T-helper 1 cell treated with Interleukin-12 subunit alpha and Interleukin-12 subunit beta and Interleukin-4 antibody, amounts not matched to agents 30 μg/mL and 1 μg/mL, for 36 hours (primary cell): Measurements from ENCODE around the gene DPYD.

Experiments
- H3K27ac Mint-ChIP-seq: one replicate; pipeline ENCODE4 v1.8.0; 2021; ENCODE audit warnings: mild to moderate bottlenecking, mixed read lengths
- H3K27me3 Mint-ChIP-seq: one replicate; pipeline ENCODE4 v1.8.0; 2021; ENCODE audit warnings: low read depth, mixed read lengths
- H3K36me3 Mint-ChIP-seq: one replicate; pipeline ENCODE4 v1.8.0; 2021; ENCODE audit warnings: low read depth, mixed read lengths
- H3K4me1 Mint-ChIP-seq: one replicate; pipeline ENCODE4 v1.8.0; 2021; ENCODE audit warnings: low read depth, mixed read lengths
- H3K4me3 Mint-ChIP-seq: one replicate; pipeline ENCODE4 v1.8.0; 2021; ENCODE audit warnings: mild to moderate bottlenecking, moderate library complexity, mixed read lengths
- H3K9me3 Mint-ChIP-seq: one replicate; pipeline ENCODE4 v1.8.0; 2021; ENCODE audit warnings: mixed read lengths

DPYD gene

GRCh38 chr1:97693601-97694000, 227.2 kb downstream of the DPYD start:
- no peak overlapping the region for H3K27ac Mint-ChIP-seq
- H3K36me3 Mint-ChIP-seq: peaks cover 2% of the 10 kb centered on the region
- no peak overlapping the region for H3K4me3 Mint-ChIP-seq
- no peaks in the 10 kb centered on the region for H3K4me1 Mint-ChIP-seq
- H3K27me3 Mint-ChIP-seq: no peaks in the 10 kb centered on the region
- no peaks in the 10 kb centered on the region for H3K9me3 Mint-ChIP-seq

DNA sequence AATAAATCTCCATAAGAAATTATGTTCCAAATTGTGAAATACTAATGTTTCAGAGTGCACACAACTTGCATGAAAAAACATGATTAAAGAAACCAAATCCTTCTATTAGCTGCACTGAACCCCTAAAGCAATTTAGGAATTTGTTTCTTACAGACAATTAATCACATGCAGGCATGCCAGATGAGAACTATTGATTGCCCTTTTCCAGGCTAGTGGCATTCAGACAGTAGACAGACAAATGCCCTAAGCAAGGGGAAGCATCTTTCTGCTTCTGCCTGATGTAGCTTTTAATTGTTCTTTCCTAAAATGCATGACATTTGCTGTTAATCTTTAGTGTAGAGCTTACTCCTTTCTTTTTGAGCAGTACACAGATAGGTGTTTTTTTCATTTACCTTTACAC, 229.5 kb downstream of the DPYD start:
- Mint-ChIP-seq H3K27me3 (no peaks in the 10 kb centered on the region), H3K4me1 (no peaks in the 10 kb centered on the region), H3K4me3 (no peak overlapping the region), H3K36me3 (peaks cover 6% of the 10 kb centered on the region), H3K9me3 (no peaks in the 10 kb centered on the region), H3K27ac (no peak overlapping the region)

DNA sequence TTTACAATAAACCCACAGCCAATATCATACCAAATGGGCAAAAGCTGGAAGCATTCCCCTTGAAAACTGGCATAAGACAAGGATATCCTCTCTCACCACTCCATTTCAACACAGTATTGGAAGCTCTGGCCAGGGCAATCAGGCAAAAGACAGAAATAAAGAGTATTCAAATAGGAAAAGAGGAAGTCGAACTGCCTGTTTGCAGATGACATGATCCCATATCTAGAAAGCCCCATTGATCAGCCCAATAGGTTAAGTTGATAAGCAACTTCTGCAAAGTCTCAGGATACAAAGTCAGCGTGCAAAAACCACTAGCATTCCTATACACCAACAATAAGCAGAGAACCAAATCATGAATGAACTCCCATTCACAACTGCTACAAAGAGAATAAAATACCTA, 235.5 kb downstream of the DPYD start:
- no peak overlapping the region for H3K4me3 Mint-ChIP-seq
- no peaks in the 10 kb centered on the region for H3K4me1 Mint-ChIP-seq
- no peaks in the 10 kb centered on the region for H3K9me3 Mint-ChIP-seq
- no peak overlapping the region for H3K27ac Mint-ChIP-seq
- peaks cover 14% of the 10 kb centered on the region for H3K36me3 Mint-ChIP-seq
- no peaks in the 10 kb centered on the region for H3K27me3 Mint-ChIP-seq

GRCh38 chr1:97680894-97681293, 239.9 kb downstream of the DPYD start:
- H3K27me3 Mint-ChIP-seq: no peaks in the 10 kb centered on the region
- no peak overlapping the region for H3K4me3 Mint-ChIP-seq
- no peaks in the 10 kb centered on the region for H3K9me3 Mint-ChIP-seq
- no peaks in the 10 kb centered on the region for H3K4me1 Mint-ChIP-seq
- no peak overlapping the region for H3K27ac Mint-ChIP-seq
- peaks cover 12% of the 10 kb centered on the region for H3K36me3 Mint-ChIP-seq

GRCh38 chr1:97680470-97680869, 240.4 kb downstream of the DPYD start:
- H3K4me3 Mint-ChIP-seq: no peak overlapping the region
- no peaks in the 10 kb centered on the region for H3K4me1 Mint-ChIP-seq
- H3K9me3 Mint-ChIP-seq: no peaks in the 10 kb centered on the region
- peaks cover 11% of the 10 kb centered on the region for H3K36me3 Mint-ChIP-seq
- H3K27ac Mint-ChIP-seq: no peak overlapping the region
- no peaks in the 10 kb centered on the region for H3K27me3 Mint-ChIP-seq

- H3K36me3 Mint-ChIP-seq: peaks cover 6% of the 10 kb centered on the region
- no peak overlapping the region for H3K27ac Mint-ChIP-seq
- H3K4me3 Mint-ChIP-seq: no peak overlapping the region
- no peaks in the 10 kb centered on the region for H3K9me3 Mint-ChIP-seq
- H3K4me1 Mint-ChIP-seq: no peaks in the 10 kb centered on the region
- H3K27me3 Mint-ChIP-seq: no peaks in the 10 kb centered on the region
Measured at GRCh38 chr1:97677702-97678101, 243.1 kb downstream of the DPYD start.

DNA sequence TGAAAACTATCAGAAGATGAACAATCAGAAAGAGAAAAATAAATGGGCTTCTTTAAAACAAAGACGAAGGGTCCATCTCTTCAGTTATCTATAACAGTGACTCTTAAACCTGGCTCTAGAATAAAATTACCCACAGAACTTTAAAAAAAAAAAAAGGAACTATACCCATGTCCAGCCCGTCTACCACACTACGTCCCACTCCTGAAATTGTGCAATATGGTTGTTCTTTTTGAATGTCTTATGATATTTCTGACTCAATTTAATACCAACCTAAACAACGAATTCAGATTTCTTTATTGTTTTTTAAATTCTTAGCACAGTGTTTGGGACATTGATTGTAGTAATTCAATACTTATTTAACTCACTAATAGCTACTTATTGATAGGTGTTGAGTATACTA, 246.3 kb downstream of the DPYD start:
- Mint-ChIP-seq H3K27ac (no peak overlapping the region), H3K36me3 (peaks cover 5% of the 10 kb centered on the region), H3K27me3 (no peaks in the 10 kb centered on the region), H3K4me3 (no peak overlapping the region), H3K4me1 (no peaks in the 10 kb centered on the region), H3K9me3 (no peaks in the 10 kb centered on the region)

DNA sequence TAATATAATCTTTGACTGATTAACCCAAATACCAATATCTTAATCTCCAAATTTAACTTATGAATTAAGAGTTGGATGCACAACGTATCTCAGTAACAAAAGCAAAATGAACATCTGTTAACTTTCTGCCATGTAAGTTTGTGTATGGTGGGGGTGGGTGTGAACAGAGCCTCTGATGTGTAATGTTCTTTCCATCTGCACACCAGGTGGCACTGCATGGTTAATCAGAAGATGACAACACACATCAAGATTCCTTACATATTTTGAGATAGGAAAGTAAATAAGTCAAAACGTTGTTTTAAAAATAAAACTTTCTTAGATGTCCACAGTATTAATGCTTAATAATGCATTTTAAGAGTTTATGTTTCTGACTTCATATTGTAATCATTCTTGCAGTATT, 251.9 kb downstream of the DPYD start:
- Mint-ChIP-seq H3K36me3 (no peaks in the 10 kb centered on the region), H3K4me3 (no peak overlapping the region), H3K9me3 (no peaks in the 10 kb centered on the region), H3K27me3 (no peaks in the 10 kb centered on the region), H3K27ac (no peak overlapping the region), H3K4me1 (no peaks in the 10 kb centered on the region)

DNA sequence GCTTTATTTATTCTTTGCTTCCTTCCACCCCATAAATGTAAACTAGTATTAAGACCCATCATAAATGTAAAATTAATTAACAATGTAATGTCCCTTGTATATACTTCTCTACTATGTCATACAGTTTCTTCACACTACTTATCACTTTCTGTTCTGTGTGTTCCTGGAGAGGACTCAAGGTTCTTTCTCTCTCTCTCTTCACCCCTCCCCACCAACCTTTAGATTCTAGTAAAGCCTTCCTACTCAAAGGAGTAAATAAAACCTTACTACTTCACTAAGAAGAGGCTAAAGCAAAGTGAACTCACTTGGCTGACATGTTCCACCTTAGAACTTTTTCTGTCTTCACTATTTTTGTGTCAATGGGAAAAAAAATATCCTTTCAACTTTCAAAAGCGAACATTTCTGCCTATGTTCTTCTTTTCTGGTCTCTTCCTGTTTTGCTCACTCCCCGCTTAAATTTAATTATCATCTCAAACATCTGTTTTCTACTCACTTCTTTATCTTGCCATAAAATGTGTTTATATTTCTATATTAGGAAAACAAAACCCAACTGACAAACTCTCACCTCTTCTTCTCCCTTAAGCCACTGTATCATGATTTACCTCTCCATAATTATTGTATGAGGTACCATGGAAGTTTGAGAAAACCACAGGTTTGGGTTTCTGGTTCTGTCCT, 260.3 kb downstream of the DPYD start:
- no peaks in the 10 kb centered on the region for H3K27me3 Mint-ChIP-seq

DNA sequence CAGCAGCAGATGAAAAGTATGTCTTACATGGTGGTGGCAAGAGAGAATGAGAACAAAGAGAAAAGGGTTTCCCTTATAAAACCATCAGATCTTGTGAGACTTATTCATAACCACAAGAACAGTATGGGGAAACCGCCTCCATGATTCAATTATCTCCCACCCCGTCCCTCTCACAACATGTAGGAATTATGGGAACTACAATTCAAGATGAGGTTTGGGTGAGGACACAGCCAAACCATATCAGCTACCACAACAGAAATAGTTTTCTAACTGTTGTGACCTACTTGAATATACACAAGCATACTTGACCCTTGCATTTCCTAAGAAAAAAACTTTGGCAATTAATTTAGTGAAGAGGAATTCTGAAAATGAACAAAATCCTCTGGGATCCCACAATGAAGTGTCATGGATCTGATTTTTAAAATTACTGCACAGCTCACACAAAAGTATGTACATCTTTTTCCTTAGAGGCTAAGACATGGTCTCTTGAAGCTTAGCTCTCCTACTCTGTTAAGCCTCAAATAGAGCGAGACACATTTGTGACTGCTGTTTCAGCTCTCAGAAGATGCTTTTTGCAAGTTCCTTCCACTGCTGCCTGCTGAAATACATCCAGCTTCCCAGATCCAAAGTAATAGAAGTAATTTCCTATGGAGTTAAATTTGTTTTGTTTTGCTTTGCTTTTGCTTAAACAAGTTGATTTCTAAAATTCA, 265.8 kb downstream of the DPYD start:
- Mint-ChIP-seq H3K4me1 (no peaks in the 10 kb centered on the region), H3K4me3 (no peak overlapping the region), H3K9me3 (no peaks in the 10 kb centered on the region), H3K36me3 (no peaks in the 10 kb centered on the region), H3K27ac (no peak overlapping the region), H3K27me3 (no peaks in the 10 kb centered on the region)

More for the DNA sequence above, 260.3 kb downstream of the DPYD start:
- Mint-ChIP-seq H3K4me3 (no peak overlapping the region), H3K9me3 (no peaks in the 10 kb centered on the region), H3K4me1 (no peaks in the 10 kb centered on the region), H3K36me3 (no peaks in the 10 kb centered on the region), H3K27ac (no peak overlapping the region)

DNA sequence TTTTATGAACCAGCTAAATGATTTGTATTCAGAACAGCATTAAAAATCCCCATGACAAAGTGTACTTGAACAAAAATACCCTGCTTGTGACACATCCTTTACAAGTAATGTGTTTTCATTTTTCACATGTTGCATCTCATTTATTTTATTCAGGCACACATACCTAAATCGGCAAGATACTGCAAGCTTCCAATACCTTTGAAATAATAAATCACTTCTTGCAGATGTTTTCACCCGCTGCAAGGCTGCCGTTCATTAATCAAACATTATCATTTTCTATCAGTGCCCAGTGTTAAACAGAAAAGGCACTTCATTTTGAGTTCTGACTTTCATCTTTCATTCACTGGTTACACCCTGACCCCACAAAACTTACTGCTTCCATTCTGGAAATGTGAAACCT, 269.6 kb downstream of the DPYD start:
- Mint-ChIP-seq H3K27me3 (no peaks in the 10 kb centered on the region), H3K27ac (no peak overlapping the region), H3K9me3 (peaks cover 14% of the 10 kb centered on the region), H3K4me1 (no peaks in the 10 kb centered on the region), H3K4me3 (no peak overlapping the region), H3K36me3 (peaks cover under 1% of the 10 kb centered on the region)

GRCh38 chr1:97649591-97649990, 271.2 kb downstream of the DPYD start:
- Mint-ChIP-seq H3K27ac (no peak overlapping the region), H3K9me3 (peaks cover 21% of the 10 kb centered on the region), H3K27me3 (no peaks in the 10 kb centered on the region), H3K4me3 (no peak overlapping the region), H3K4me1 (no peaks in the 10 kb centered on the region), H3K36me3 (peaks cover 2% of the 10 kb centered on the region)

GRCh38 chr1:97647776-97648175, 273.1 kb downstream of the DPYD start:
- Mint-ChIP-seq H3K4me1 (no peaks in the 10 kb centered on the region), H3K27ac (no peak overlapping the region), H3K4me3 (no peak overlapping the region), H3K27me3 (no peaks in the 10 kb centered on the region), H3K9me3 (peaks cover 26% of the 10 kb centered on the region), H3K36me3 (peaks cover 2% of the 10 kb centered on the region)

GRCh38 chr1:97646071-97646470, 274.8 kb downstream of the DPYD start:
- H3K36me3 Mint-ChIP-seq: peaks cover 2% of the 10 kb centered on the region
- no peak overlapping the region for H3K4me3 Mint-ChIP-seq
- H3K27me3 Mint-ChIP-seq: no peaks in the 10 kb centered on the region
- no peaks in the 10 kb centered on the region for H3K4me1 Mint-ChIP-seq
- H3K27ac Mint-ChIP-seq: no peak overlapping the region
- peaks cover 26% of the 10 kb centered on the region for H3K9me3 Mint-ChIP-seq

DNA sequence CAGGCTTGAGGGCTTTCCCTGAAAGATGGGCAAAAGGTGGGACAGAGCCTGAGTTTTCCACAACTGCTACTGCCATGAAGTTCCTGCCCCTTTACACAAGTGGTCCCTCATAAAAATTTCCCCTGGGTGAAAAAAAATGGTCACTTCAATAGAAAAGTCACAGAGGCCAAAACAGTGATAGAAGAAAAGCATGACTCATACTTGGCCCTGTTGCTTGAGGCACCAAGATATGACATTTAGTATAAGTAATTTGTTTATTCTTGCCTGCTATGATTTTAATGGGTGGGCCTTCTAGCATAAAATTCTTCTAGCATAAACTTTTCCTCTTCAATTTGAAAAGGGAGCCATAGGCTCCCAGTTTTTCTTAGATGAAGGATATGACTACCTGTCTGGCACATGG, 280.2 kb downstream of the DPYD start:
- no peak overlapping the region for H3K27ac Mint-ChIP-seq
- H3K4me1 Mint-ChIP-seq: no peaks in the 10 kb centered on the region
- no peaks in the 10 kb centered on the region for H3K27me3 Mint-ChIP-seq
- H3K36me3 Mint-ChIP-seq: no peaks in the 10 kb centered on the region
- peaks cover 7% of the 10 kb centered on the region for H3K9me3 Mint-ChIP-seq
- no peak overlapping the region for H3K4me3 Mint-ChIP-seq
